ENCODE measurements around the gene C10orf62. TPM values are rescaled to one million over a fixed set of nuclear protein-coding genes. Genes with fewer than 3 reads are reported as not detected.
"Not testable (repeated sequence)": the region's sequence is repeated elsewhere in the genome, so short reads cannot be mapped to it uniquely, and the experiment has no call there.

Gene C10orf62
- total RNA-seq, 2 experiments from 2014 or later, result not detected

- Mint-ChIP-seq H3K9me3 (no peaks in the 10 kb centered on the region), H3K36me3 (ENCODE audit: low read depth) (no peaks in the 10 kb centered on the region), H3K27me3 (no peaks in the 10 kb centered on the region), H3K4me3 (no peak overlapping the region), H3K27ac (no peak overlapping the region), H3K4me1 (peaks cover 2% of the 10 kb centered on the region)
- DNase-seq, result no peak
- ChIA-PET CTCF (interaction anchor here (0.9 to 4.1 kb wide), 14 partner anchors 10 to 498 kb away, joined by 3 to 19 read pairs (median 5); partner anchors contain the start of genes AVPI1, C10orf62 and HOGA1), POLR2A (no interaction called here)
Observed at GRCh38 chr10:97570789-97571471, 18.6 kb upstream of the C10orf62 start.

GRCh38 chr10:97571622-97572021 is 17.9 kb upstream of the C10orf62 start:
- no peak for DNase-seq
- Mint-ChIP-seq H3K4me1 (no peaks in the 10 kb centered on the region), H3K27ac (no peak overlapping the region), H3K4me3 (no peak overlapping the region), H3K36me3 (ENCODE audit: low read depth) (no peaks in the 10 kb centered on the region), H3K9me3 (no peaks in the 10 kb centered on the region), H3K27me3 (no peaks in the 10 kb centered on the region)
- ChIA-PET POLR2A (interaction anchor here (0.6 to 1.4 kb wide), 2 partner anchors 13 to 171 kb away, joined by 3 read pairs; partner anchors contain the start of gene HOGA1), CTCF (interaction anchor here (0.6 to 4.1 kb wide), 25 partner anchors 10 to 499 kb away, joined by 3 to 19 read pairs (median 4); partner anchors contain the start of genes AVPI1, C10orf62 and HOGA1)

- POLR2A ChIA-PET, result interaction anchor here (0.6 to 1.4 kb wide), 3 partner anchors 12 to 171 kb away, joined by 3 read pairs; partner anchors contain the start of gene HOGA1
- Mint-ChIP-seq H3K27me3 (no peaks in the 10 kb centered on the region), H3K27ac (no peak within 1 kb of the TSS), H3K36me3 (ENCODE audit: low read depth) (no peaks in the 10 kb centered on the region), H3K9me3 (no peaks in the 10 kb centered on the region), H3K4me3 (no peak within 1 kb of the TSS), H3K4me1 (no peaks in the 10 kb centered on the region)
- CTCF ChIA-PET, result interaction anchor here (0.6 to 4.1 kb wide), 25 partner anchors 9 to 499 kb away, joined by 3 to 19 read pairs (median 4); partner anchors contain the start of genes AVPI1, C10orf62 and HOGA1
- DNase-seq, result peak; percentile 65
Observed at GRCh38 chr10:97572214-97572989, 17.1 kb upstream of the C10orf62 start, which contains the start of gene ANKRD2. TSS of gene ANKRD2 (plus strand) at chr10:97572779. CDS start at chr10:97572789, 10 bp downstream.

GRCh38 chr10:97573021-97573420 is 16.5 kb upstream of the C10orf62 start:
- Mint-ChIP-seq H3K4me1 (no peaks in the 10 kb centered on the region), H3K27ac (no peak overlapping the region), H3K27me3 (no peaks in the 10 kb centered on the region), H3K36me3 (ENCODE audit: low read depth) (no peaks in the 10 kb centered on the region), H3K9me3 (no peaks in the 10 kb centered on the region), H3K4me3 (no peak overlapping the region)
- DNase-seq, result no peak
- ChIA-PET CTCF (interaction anchor here (1.3 to 4.1 kb wide), 7 partner anchors 8 to 105 kb away, joined by 3 to 19 read pairs (median 4); no protein-coding TSS in a partner anchor), POLR2A (no interaction called here)

GRCh38 chr10:97573672-97574071 is 15.8 kb upstream of the C10orf62 start:
- H3K27ac Mint-ChIP-seq, result no peak overlapping the region
- H3K27me3 Mint-ChIP-seq, result no peaks in the 10 kb centered on the region
- CTCF ChIA-PET, result no interaction called here
- H3K9me3 Mint-ChIP-seq, result no peaks in the 10 kb centered on the region
- no peak overlapping the region for H3K4me3 Mint-ChIP-seq
- no peak for DNase-seq
- POLR2A ChIA-PET, result no interaction called here
- no peaks in the 10 kb centered on the region for H3K4me1 Mint-ChIP-seq
- no peaks in the 10 kb centered on the region for H3K36me3 Mint-ChIP-seq (ENCODE audit: low read depth)

GRCh38 chr10:97574374-97575126 is 15.0 kb upstream of the C10orf62 start:
- H3K27me3 Mint-ChIP-seq, result no peaks in the 10 kb centered on the region
- no peaks in the 10 kb centered on the region for H3K9me3 Mint-ChIP-seq
- no peak overlapping the region for H3K27ac Mint-ChIP-seq
- ChIA-PET POLR2A (no interaction called here), CTCF (no interaction called here)
- DNase-seq, result no peak
- no peak overlapping the region for H3K4me3 Mint-ChIP-seq
- no peaks in the 10 kb centered on the region for H3K36me3 Mint-ChIP-seq (ENCODE audit: low read depth)
- H3K4me1 Mint-ChIP-seq, result no peaks in the 10 kb centered on the region

- CTCF ChIA-PET, result interaction anchor here (1.5 kb wide), 1 partner anchor 9 kb away, joined by 3 read pairs; the partner anchor contains the start of gene HOGA1
- H3K9me3 Mint-ChIP-seq, result no peaks in the 10 kb centered on the region
- POLR2A ChIA-PET, result interaction anchor here (1.1 kb wide), 1 partner anchor 9 kb away, joined by 3 read pairs; the partner anchor contains the start of gene HOGA1
- H3K36me3 Mint-ChIP-seq (ENCODE audit: low read depth), result no peaks in the 10 kb centered on the region
- no peak overlapping the region for H3K4me3 Mint-ChIP-seq
- H3K27ac Mint-ChIP-seq, result no peak overlapping the region
- no peaks in the 10 kb centered on the region for H3K27me3 Mint-ChIP-seq
- no peak for DNase-seq
- no peaks in the 10 kb centered on the region for H3K4me1 Mint-ChIP-seq
Observed at GRCh38 chr10:97575127-97575668, 14.3 kb upstream of the C10orf62 start.

- H3K9me3 Mint-ChIP-seq; H3K27ac Mint-ChIP-seq; H3K4me1 Mint-ChIP-seq; H3K4me3 Mint-ChIP-seq; H3K36me3 Mint-ChIP-seq (ENCODE audit: low read depth); DNase-seq; H3K27me3 Mint-ChIP-seq: not testable (repeated sequence)
- CTCF ChIA-PET, result interaction anchor here (1.5 kb wide), 1 partner anchor 8 kb away, joined by 3 read pairs; the partner anchor contains the start of gene HOGA1
- POLR2A ChIA-PET, result interaction anchor here (1.1 kb wide), 1 partner anchor 8 kb away, joined by 3 read pairs; the partner anchor contains the start of gene HOGA1
Observed at GRCh38 chr10:97576487-97576886, 13.0 kb upstream of the C10orf62 start.

- ChIA-PET CTCF (no interaction called here), POLR2A (no interaction called here)
- H3K4me1 Mint-ChIP-seq, result no peaks in the 10 kb centered on the region
- H3K9me3 Mint-ChIP-seq, result no peaks in the 10 kb centered on the region
- H3K27me3 Mint-ChIP-seq, result no peaks in the 10 kb centered on the region
- H3K27ac Mint-ChIP-seq, result no peak overlapping the region
- H3K36me3 Mint-ChIP-seq (ENCODE audit: low read depth), result no peaks in the 10 kb centered on the region
- DNase-seq, result no peak
- H3K4me3 Mint-ChIP-seq, result no peak overlapping the region
Observed at GRCh38 chr10:97577701-97578100, 11.8 kb upstream of the C10orf62 start.

- Mint-ChIP-seq H3K4me1 (no peaks in the 10 kb centered on the region), H3K36me3 (ENCODE audit: low read depth) (no peaks in the 10 kb centered on the region), H3K4me3 (no peak overlapping the region), H3K27me3 (no peaks in the 10 kb centered on the region), H3K27ac (no peak overlapping the region), H3K9me3 (no peaks in the 10 kb centered on the region)
- ChIA-PET CTCF (no interaction called here), POLR2A (no interaction called here)
- DNase-seq, result no peak
Observed at GRCh38 chr10:97578171-97578844, 11.2 kb upstream of the C10orf62 start.

- no peak for DNase-seq
- CTCF ChIA-PET, result interaction anchor here (4.1 kb wide), 1 partner anchor 9 kb away, joined by 15 read pairs; the partner anchor contains the start of gene ANKRD2
- Mint-ChIP-seq H3K27me3 (no peaks in the 10 kb centered on the region), H3K27ac (no peak overlapping the region), H3K4me1 (no peaks in the 10 kb centered on the region), H3K36me3 (ENCODE audit: low read depth) (no peaks in the 10 kb centered on the region), H3K4me3 (no peak overlapping the region), H3K9me3 (no peaks in the 10 kb centered on the region)
- POLR2A ChIA-PET, result no interaction called here
Observed at GRCh38 chr10:97580421-97581367, 8.8 kb upstream of the C10orf62 start.

Data from activated CD4-positive, alpha-beta memory T cell treated with anti-CD3 and anti-CD28 coated beads, Interleukin-2, amount 10 ng/mL, durations not matched to agents 7 days and 5 days (primary cell).